Epithelial cell of esophagus (primary cell): ENCODE measurements around the gene BEAN1.

ENCODE experiments used
- DNase-seq: peaks from one replicate; pipeline ENCODE4 v3.0.0; 2010; ENCODE audit warnings: low read depth
- H3K4me3 ChIP-seq: 2 replicates; pipeline ENCODE4 v1.5.1; 2011; ENCODE audit warnings: mild to moderate bottlenecking, low read length, control low read depth
- CTCF ChIP-seq: IDR thresholded peaks from 2 replicates; pipeline ENCODE4 v1.5.1; 2011; ENCODE audit warnings: low read depth, mild to moderate bottlenecking, low read length, control low read depth, inconsistent platforms; ENCODE audit not compliant: insufficient read depth; ENCODE audit errors: missing control alignments

The BEAN1 gene

GRCh38 chr16:66515596-66516508 is 88.8 kb downstream of the BEAN1 start:
- peak; percentile 35 for DNase-seq
- H3K4me3 ChIP-seq, result no peak overlapping the region
- no peak for TF ChIP-seq CTCF

DNA sequence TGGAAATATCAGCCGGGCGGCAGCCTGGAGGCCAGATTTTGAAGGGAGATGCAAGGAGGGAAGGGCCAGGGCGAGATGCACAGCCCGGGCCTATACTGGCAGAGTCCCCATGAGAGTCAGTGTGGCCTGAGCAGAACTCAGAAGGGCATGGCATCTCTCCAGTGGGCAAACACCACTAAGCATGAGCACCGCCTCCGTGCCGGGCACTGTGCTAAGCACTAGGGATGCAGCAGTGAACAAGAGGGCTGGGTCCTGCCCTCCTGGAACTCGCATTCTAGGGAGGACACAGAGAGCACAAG is 89.4 kb downstream of the BEAN1 start:
- TF ChIP-seq CTCF, result no peak
- H3K4me3 ChIP-seq, result no peak overlapping the region
- no peak for DNase-seq

GRCh38 chr16:66516808-66517585 is 89.9 kb downstream of the BEAN1 start:
- no peak for TF ChIP-seq CTCF
- H3K4me3 ChIP-seq, result no peak overlapping the region
- DNase-seq, result peak; percentile 96

GRCh38 chr16:66517586-66518263 is 90.6 kb downstream of the BEAN1 start:
- no peak overlapping the region for H3K4me3 ChIP-seq
- TF ChIP-seq CTCF, result no peak
- DNase-seq, result no peak

DNA sequence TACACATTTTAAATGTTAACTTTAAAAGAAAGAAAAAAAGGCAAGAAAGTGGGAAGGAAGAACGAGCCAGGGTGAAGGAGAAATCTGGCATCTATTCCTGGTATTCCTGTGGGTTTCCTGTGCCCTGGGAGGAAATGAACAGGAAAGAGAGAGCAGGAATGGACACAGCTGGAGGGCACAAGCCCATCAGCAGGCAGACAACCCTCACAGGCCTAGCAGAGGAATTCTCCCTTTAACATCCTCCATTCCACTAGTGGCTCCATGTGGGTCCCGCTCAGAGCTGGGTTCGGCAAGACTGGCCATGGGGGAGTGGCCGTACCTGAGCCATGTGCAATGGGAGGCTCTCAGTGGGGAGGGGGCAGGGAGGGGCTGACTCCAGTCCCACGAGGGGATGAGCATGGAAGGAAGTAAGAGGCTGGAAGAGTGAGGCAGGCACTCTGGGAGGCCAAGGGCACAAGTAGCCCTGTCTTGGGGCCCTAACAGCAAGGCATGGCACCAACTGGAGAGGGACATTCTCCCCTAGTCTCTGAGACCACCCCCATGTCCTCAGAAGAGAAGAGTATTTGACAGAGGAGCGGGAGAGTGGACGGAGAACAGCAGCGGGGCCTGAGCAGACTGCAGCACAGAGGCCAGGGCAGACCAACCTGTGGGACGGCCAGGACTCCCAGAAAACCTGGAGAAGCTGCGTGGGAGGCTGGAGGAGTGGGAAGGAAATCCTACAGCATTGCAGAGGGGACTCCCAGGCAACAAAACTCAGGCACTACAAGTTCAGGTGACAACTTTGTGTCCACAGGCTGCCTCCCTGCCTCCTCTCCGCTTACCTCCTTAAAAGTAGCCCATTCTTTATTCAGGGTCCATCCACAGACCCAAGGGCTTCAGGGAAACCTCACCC is 92.6 kb downstream of the BEAN1 start:
- TF ChIP-seq CTCF, result no peak
- DNase-seq, result no peak
- no peak overlapping the region for H3K4me3 ChIP-seq
